BJ (cell line): ENCODE results near the gene MSH4. TPM values are rescaled to one million over a fixed set of nuclear protein-coding genes. Genes with fewer than 3 reads are reported as not detected.

Experiments used
- CTCF ChIA-PET: fragments of 350-600 bp; formaldehyde crosslinking; extraction: SDS; loops from one replicate; lab custom pipeline; 2021; ENCODE audit warnings: antibody characterized with exemption, inconsistent platforms; lab: Yijun Ruan, JAX
- POLR2A ChIA-PET: fragments of 300-600 bp; sonication (Branson Sonifier 250); formaldehyde crosslinking; extraction: SDS; loops from one replicate; lab custom pipeline; 2021; ENCODE audit warnings: antibody characterized with exemption; lab: Charles Lee
- DNase-seq: peaks from one replicate; pipeline ENCODE4 v3.0.0-alpha.2; 2011; ENCODE audit warnings: low read depth
- H3K27me3 ChIP-seq: 2 replicates; pipeline ENCODE4 v1.6.0; 2011; ENCODE audit warnings: low read length; ENCODE audit not compliant: control insufficient read depth, insufficient read depth
- H3K36me3 ChIP-seq: 2 replicates; pipeline ENCODE4 v1.5.1; 2011; ENCODE audit warnings: low read length; ENCODE audit not compliant: control insufficient read depth, insufficient read depth
- H3K4me3 ChIP-seq: 2 replicates; pipeline ENCODE4 v1.5.1; 2011; ENCODE audit warnings: low read depth, mild to moderate bottlenecking, control low read depth, low read length
- polyA plus RNA-seq: library from polyadenylated mRNA; depleted of rRNA; stranded (reverse); fragments of >200 nt; gene quantifications from 2 replicates; pipeline ENCODE4 v1.2.3, GENCODE V29; 2011
- TF ChIP-seq, protein P1 (sequence below): IDR thresholded peaks from 2 replicates; pipeline ENCODE4 v1.5.1; 2011; ENCODE audit warnings: low read depth, mild to moderate bottlenecking, control low read depth, inconsistent platforms, low read length, moderate library complexity; ENCODE audit not compliant: insufficient read depth

Gene MSH4
- polyA plus RNA-seq, 1 experiment, result 0.04 TPM

- TF ChIP-seq, protein P1, sequence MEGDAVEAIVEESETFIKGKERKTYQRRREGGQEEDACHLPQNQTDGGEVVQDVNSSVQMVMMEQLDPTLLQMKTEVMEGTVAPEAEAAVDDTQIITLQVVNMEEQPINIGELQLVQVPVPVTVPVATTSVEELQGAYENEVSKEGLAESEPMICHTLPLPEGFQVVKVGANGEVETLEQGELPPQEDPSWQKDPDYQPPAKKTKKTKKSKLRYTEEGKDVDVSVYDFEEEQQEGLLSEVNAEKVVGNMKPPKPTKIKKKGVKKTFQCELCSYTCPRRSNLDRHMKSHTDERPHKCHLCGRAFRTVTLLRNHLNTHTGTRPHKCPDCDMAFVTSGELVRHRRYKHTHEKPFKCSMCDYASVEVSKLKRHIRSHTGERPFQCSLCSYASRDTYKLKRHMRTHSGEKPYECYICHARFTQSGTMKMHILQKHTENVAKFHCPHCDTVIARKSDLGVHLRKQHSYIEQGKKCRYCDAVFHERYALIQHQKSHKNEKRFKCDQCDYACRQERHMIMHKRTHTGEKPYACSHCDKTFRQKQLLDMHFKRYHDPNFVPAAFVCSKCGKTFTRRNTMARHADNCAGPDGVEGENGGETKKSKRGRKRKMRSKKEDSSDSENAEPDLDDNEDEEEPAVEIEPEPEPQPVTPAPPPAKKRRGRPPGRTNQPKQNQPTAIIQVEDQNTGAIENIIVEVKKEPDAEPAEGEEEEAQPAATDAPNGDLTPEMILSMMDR, result no peak
- Histone ChIP-seq H3K27me3 (no peaks in the 10 kb centered on the region), H3K4me3 (no peak overlapping the region), H3K36me3 (no peaks in the 10 kb centered on the region)
- DNase-seq, result no peak
- POLR2A ChIA-PET, result no interaction called here
- CTCF ChIA-PET, result no interaction called here
These were observed 87.8 kb downstream of the MSH4 start for GRCh38 chr1:75884437-75884836.

GRCh38 chr1:75901371-75901770 is 104.7 kb downstream of the MSH4 start:
- H3K27me3 ChIP-seq, result no peaks in the 10 kb centered on the region
- H3K4me3 ChIP-seq, result no peak overlapping the region
- TF ChIP-seq, protein P1, result no peak
- DNase-seq, result no peak
- H3K36me3 ChIP-seq, result no peaks in the 10 kb centered on the region
- CTCF ChIA-PET, result interaction anchor here (0.6 to 1.2 kb wide), 2 partner anchors 16 to 1223 kb away, joined by 3 read pairs; no protein-coding TSS in a partner anchor
- POLR2A ChIA-PET, result no interaction called here

- no peak overlapping the region for H3K4me3 ChIP-seq
These were observed 112.1 kb downstream of the MSH4 start for GRCh38 chr1:75908717-75909152.

GRCh38 chr1:75916834-75917233 is 120.2 kb downstream of the MSH4 start:
- Histone ChIP-seq H3K27me3 (no peaks in the 10 kb centered on the region), H3K4me3 (no peak overlapping the region), H3K36me3 (no peaks in the 10 kb centered on the region)
- TF ChIP-seq, protein P1, result no peak
- ChIA-PET POLR2A (no interaction called here), CTCF (no interaction called here)
- no peak for DNase-seq

More at GRCh38 chr1:75908717-75909152, 112.1 kb downstream of the MSH4 start:
- TF ChIP-seq, protein P1, result peak; percentile 60
- no peaks in the 10 kb centered on the region for H3K36me3 ChIP-seq
- no peaks in the 10 kb centered on the region for H3K27me3 ChIP-seq
- POLR2A ChIA-PET, result interaction anchor here (0.6 kb wide), 1 partner anchor 48 kb away, joined by 3 read pairs; no protein-coding TSS in a partner anchor
- DNase-seq, result no peak
- CTCF ChIA-PET, result interaction anchor here (0.7 to 2.0 kb wide), 8 partner anchors 16 to 1187 kb away, joined by 3 to 11 read pairs (median 3); no protein-coding TSS in a partner anchor

GRCh38 chr1:75922698-75923097 is 126.0 kb downstream of the MSH4 start:
- TF ChIP-seq, protein P1, result no peak
- CTCF ChIA-PET, result no interaction called here
- no peaks in the 10 kb centered on the region for H3K27me3 ChIP-seq
- DNase-seq, result no peak
- POLR2A ChIA-PET, result no interaction called here
- H3K4me3 ChIP-seq, result no peak overlapping the region
- no peaks in the 10 kb centered on the region for H3K36me3 ChIP-seq
